Left lung (tissue), 10 donors: ENCODE results near the gene NPHS1. TPM values are rescaled to one million over a fixed set of nuclear protein-coding genes. Genes with fewer than 3 reads are reported as not detected.

Experiments
- ATAC-seq: fragments of 200-7000 bp; cut with Tn5 transposase; one replicate; pipeline ENCODE4 v1.9.1; 2020; ENCODE audit warnings: moderate library complexity
- DNase-seq, 4 donors: peaks; one replicate each; pipeline ENCODE4 v3.0.0-alpha.2; 2013 to 2020
- H3K27ac ChIP-seq, 2 donors: fragments of 200-600 bp; sonication (generic) in 1 of 2; one replicate each; pipeline versions ENCODE4 v1.5.0 to v1.8.0; 2020 to 2021
- H3K27me3 ChIP-seq, 2 donors: fragments of 200-600 bp; sonication (generic) in 1 of 2; one replicate each; pipeline versions ENCODE4 v1.5.0 to v1.8.0; 2020 to 2021
- H3K36me3 ChIP-seq, 2 donors: fragments of 200-600 bp; sonication (generic) in 1 of 2; one replicate each; pipeline versions ENCODE4 v1.5.0 to v1.8.0; 2020 to 2021
- H3K4me1 ChIP-seq, 2 donors: fragments of 200-600 bp; one replicate each; pipeline ENCODE4 v1.8.0; 2021
- H3K4me3 ChIP-seq, 2 donors: fragments of 200-600 bp; sonication (generic) in 1 of 2; one replicate each; pipeline versions ENCODE4 v1.5.0 to v1.8.0; 2020 to 2021; ENCODE audit warnings: mild to moderate bottlenecking in 1 of 2
- H3K9me3 ChIP-seq, 2 donors: fragments of 200-600 bp; sonication (generic) in 1 of 2; one replicate each; pipeline versions ENCODE4 v1.5.0 to v1.8.0; 2020 to 2021
- intact Hi-C, 2 donors: fragments of 100-400 bp; cut with DNase I; formaldehyde crosslinking; loops; one replicate each; pipeline versions ENCODE4 v1.11.2 to v1.14.2; 2022
- polyA plus RNA-seq, 6 donors: library from polyadenylated mRNA; unstranded; fragments of 120-200 nt; gene quantifications; one replicate each; pipeline ENCODE4 v1.2.1, GENCODE V29; 2013; ENCODE audit not compliant: insufficient read length in 6 of 6
- total RNA-seq, 2 donors: library from RNA; stranded (reverse); fragmentation: NEBNext Ultra II Directional; extraction: Animal tissue kit (Norgen Biotek cat#: 25700); gene quantifications; one replicate each; pipeline ENCODE4 v1.2.1, GENCODE V29; 2021
- TF ChIP-seq, protein P1 (sequence below), 2 donors: fragments of 200-600 bp; sonication (generic) in 1 of 2; IDR thresholded peaks; one replicate each; pipeline versions ENCODE4 v1.5.0 to v1.8.0; 2021; ENCODE audit warnings: antibody characterized with exemption in 2 of 2
- donor health status: DM: no; HTN: yes; CAD: no.
- donor health status: DM: no; HTN: no; CAD: no.

The NPHS1 gene
- total and polyA plus RNA-seq, 8 donors = 0.08 to 2.0 (median 0.99) TPM; not detected in 1

- intact Hi-C loops = no loop called here
- H3K4me1 ChIP-seq = peaks cover 0 to 24% of the 10 kb centered on the region in 2 donors
- peaks cover 34 to 100% of the 10 kb centered on the region in 2 donors for H3K27me3 ChIP-seq
- DNase-seq (peak in 2 of 4 donors; percentile 10 to 84), ATAC-seq (peak; percentile 49)
- H3K9me3 ChIP-seq = no peaks in the 10 kb centered on the region
- TF ChIP-seq, protein P1, sequence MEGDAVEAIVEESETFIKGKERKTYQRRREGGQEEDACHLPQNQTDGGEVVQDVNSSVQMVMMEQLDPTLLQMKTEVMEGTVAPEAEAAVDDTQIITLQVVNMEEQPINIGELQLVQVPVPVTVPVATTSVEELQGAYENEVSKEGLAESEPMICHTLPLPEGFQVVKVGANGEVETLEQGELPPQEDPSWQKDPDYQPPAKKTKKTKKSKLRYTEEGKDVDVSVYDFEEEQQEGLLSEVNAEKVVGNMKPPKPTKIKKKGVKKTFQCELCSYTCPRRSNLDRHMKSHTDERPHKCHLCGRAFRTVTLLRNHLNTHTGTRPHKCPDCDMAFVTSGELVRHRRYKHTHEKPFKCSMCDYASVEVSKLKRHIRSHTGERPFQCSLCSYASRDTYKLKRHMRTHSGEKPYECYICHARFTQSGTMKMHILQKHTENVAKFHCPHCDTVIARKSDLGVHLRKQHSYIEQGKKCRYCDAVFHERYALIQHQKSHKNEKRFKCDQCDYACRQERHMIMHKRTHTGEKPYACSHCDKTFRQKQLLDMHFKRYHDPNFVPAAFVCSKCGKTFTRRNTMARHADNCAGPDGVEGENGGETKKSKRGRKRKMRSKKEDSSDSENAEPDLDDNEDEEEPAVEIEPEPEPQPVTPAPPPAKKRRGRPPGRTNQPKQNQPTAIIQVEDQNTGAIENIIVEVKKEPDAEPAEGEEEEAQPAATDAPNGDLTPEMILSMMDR (IDR thresholded peaks at IDR 0.05) = no peak
- H3K4me3 ChIP-seq = peak within 1 kb of the TSS; percentile 27 to 46
- H3K36me3 ChIP-seq = no peaks in the 10 kb centered on the region
- no peak within 1 kb of the TSS for H3K27ac ChIP-seq
Observed at GRCh38 chr19:35856546-35857149, 4.3 kb upstream of the NPHS1 start, which contains the start of gene KIRREL2. Gene KIRREL2 (plus strand): TSS chr19:35856911. CDS start chr19:35857120, 209 bp downstream.

- H3K9me3 ChIP-seq = no peaks in the 10 kb centered on the region
- TF ChIP-seq, protein P1 (IDR thresholded peaks at IDR 0.05) = no peak
- H3K27ac ChIP-seq = no peak overlapping the region
- H3K4me3 ChIP-seq = no peak overlapping the region
- peaks cover 22 to 100% of the 10 kb centered on the region in 2 donors for H3K27me3 ChIP-seq
- no peak for ATAC-seq
- H3K4me1 ChIP-seq = peaks cover 0 to 14% of the 10 kb centered on the region in 2 donors
- H3K36me3 ChIP-seq = no peaks in the 10 kb centered on the region
- intact Hi-C loops = no loop called here
- DNase-seq = peak in 1 of 4 donors; percentile 53
Observed at GRCh38 chr19:35853038-35853756, 893 bp upstream of the NPHS1 start.

GRCh38 chr19:35851213-35852028 is 883 bp downstream of the NPHS1 start:
- ATAC-seq = no peak
- peaks cover 0 to 6% of the 10 kb centered on the region in 2 donors for H3K4me1 ChIP-seq
- TF ChIP-seq, protein P1 (IDR thresholded peaks at IDR 0.05) = no peak
- H3K27ac ChIP-seq = no peak overlapping the region
- no peaks in the 10 kb centered on the region for H3K36me3 ChIP-seq
- DNase-seq = peak in 1 of 4 donors; percentile 62
- peaks cover 16 to 100% of the 10 kb centered on the region in 2 donors for H3K27me3 ChIP-seq
- H3K9me3 ChIP-seq = no peaks in the 10 kb centered on the region
- no peak overlapping the region for H3K4me3 ChIP-seq
- intact Hi-C loops = no loop called here

DNA sequence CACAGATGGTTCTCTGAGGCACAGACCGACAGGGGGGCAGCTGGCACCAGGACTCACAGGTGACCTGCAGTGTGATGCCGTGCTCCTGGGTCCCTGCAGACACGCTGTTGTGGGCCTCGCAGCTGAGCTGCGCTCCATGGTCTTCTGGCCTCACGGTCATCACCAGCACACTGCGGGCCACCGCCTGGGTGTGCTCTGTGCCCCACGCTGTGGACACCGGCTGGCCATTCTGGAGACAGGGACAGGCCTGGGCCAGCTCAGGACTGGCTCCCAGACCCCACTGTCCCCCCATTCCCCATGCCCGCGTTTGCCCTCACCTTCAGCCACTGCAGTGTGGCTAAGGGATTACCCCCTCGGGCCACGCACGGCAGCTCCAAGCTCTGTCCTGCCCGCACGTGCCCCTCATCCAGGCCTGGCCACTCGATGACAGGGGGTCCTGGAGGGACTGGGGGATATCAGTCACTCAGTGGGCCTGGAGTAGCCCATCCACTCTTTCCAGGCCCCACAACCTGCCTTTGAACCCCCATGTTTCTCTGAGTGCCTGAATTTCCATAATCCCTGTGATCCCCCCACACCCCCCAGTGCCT is 3.3 kb downstream of the NPHS1 start:
- no peak overlapping the region for H3K4me3 ChIP-seq
- DNase-seq (peak in 1 of 4 donors; percentile 49), ATAC-seq (no peak)
- H3K27ac ChIP-seq = no peak overlapping the region
- H3K4me1 ChIP-seq = peaks cover 4 to 16% of the 10 kb centered on the region in 2 donors
- intact Hi-C loops = no loop called here
- no peaks in the 10 kb centered on the region for H3K9me3 ChIP-seq
- H3K36me3 ChIP-seq = no peaks in the 10 kb centered on the region
- TF ChIP-seq, protein P1 (IDR thresholded peaks at IDR 0.05) = no peak
- peaks cover 32 to 100% of the 10 kb centered on the region in 2 donors for H3K27me3 ChIP-seq
